Transverse colon (tissue), 4 donors: ENCODE data around the gene MAP4K3.

Source experiments
- POLR2AphosphoS5 ChIP-seq, 3 donors: sonication (generic); formaldehyde crosslinking; IDR thresholded peaks; one replicate each; pipeline ENCODE4 v1.6.1; 2016; ENCODE audit warnings: antibody characterized with exemption in 3 of 3
- TF ChIP-seq, protein P1 (sequence below), 5 experiments: fragments of 200-600 bp in 3 of 5; fragments of 450-650 bp in 2 of 5; sonication (generic) in 3 of 5; IDR thresholded peaks; 1 replicate in 2 of 5; 2 replicates in 3 of 5; pipeline ENCODE4 v1.5.1; 2016 to 2017; ENCODE audit warnings: antibody characterized with exemption in 5 of 5, inconsistent platforms in 3 of 5, mild to moderate bottlenecking in 2 of 5, moderate library complexity in 1 of 5

DNA sequence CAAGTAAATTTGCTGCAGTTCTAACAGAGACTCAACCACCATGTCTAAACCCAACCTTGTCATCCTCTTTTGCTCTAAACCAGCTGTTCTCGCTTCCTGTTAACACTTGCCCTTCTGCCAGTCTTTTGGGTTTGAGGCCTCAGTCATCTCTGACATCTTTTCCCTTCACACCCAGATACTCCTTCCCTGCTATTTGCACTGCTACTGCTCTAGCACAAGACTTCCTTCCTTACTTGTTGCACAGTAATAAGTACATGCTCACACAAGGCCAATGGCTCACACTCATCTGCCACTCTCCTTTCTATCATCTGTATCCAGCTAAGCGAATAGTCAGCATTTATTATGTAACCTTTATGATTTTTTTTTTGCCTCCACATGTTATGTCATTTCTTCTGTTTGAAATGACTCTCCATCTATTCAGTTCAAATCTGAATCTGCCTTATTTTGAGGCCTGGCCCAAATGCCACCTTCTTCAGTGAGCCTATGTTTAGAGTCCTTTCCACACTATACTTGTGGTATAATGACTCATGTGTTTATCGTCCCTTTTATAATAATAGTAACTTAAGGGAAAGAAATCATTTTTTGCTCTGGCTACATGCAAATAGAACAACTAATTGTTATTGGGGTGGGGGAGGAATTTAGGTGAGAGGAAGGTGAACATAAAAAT lies 170.8 kb downstream of the MAP4K3 start:
- TF ChIP-seq, protein P1, sequence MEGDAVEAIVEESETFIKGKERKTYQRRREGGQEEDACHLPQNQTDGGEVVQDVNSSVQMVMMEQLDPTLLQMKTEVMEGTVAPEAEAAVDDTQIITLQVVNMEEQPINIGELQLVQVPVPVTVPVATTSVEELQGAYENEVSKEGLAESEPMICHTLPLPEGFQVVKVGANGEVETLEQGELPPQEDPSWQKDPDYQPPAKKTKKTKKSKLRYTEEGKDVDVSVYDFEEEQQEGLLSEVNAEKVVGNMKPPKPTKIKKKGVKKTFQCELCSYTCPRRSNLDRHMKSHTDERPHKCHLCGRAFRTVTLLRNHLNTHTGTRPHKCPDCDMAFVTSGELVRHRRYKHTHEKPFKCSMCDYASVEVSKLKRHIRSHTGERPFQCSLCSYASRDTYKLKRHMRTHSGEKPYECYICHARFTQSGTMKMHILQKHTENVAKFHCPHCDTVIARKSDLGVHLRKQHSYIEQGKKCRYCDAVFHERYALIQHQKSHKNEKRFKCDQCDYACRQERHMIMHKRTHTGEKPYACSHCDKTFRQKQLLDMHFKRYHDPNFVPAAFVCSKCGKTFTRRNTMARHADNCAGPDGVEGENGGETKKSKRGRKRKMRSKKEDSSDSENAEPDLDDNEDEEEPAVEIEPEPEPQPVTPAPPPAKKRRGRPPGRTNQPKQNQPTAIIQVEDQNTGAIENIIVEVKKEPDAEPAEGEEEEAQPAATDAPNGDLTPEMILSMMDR (IDR thresholded peaks at IDR 0.05) = no peak
- TF ChIP-seq POLR2AphosphoS5 (IDR thresholded peaks at IDR 0.05) = no peak
